GM21825 (cell line): ENCODE results near the gene BCR.
"Not testable (repeated sequence)": the region's sequence is repeated elsewhere in the genome, so short reads cannot be mapped to it uniquely, and the experiment has no call there.

Experiments
- ATAC-seq: cut with Tn5 transposase; IDR thresholded peaks from one replicate; pipeline ENCODE4 v1.9.1; 2021; ENCODE audit warnings: mild to moderate bottlenecking, moderate library complexity; ENCODE audit not compliant: unreplicated experiment

Gene BCR

DNA sequence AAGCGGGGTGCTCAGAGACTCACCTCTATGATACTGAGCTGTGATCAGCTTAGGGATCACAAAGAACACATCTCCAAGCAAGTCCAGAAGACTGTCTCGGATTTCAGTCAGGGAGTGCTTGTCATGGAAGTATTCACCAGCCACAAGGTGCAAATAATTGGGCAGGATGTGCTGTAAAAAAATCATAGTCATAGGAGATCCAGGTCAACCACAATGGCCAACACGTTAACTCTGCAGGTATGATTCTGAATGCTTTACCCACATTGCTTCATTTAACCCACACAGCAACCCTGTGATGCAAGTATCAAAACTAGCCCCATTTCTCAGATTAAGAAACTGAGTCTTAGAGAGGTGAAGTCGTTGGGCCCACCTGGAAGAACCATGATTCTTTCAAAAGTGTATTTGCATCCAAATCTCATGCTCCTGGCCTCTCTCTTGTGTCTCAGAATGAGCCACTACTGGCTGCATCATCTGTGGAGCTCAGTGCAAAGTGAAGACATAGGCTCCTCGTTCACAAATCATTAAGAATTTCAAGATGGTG, 179.3 kb downstream of the BCR start:
- ATAC-seq = no peak

DNA sequence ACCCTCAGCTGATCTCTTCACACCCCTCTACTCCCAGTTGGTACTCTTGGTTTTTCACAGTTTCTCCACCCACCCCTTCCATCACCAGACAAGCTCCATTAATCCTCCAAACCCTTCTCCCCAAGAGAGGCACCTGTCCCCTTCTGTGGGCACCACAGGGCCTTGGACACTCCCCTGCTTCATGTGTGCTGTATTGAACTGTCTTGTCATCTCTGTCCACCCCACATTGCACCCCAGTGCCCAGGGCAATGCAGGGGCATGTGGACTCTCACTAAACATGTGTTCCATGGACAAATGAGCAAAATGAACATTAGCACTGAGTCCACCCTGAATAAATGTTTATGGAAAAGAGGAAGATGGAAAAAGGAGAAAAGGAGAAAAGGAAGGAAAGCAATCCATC, 181.4 kb downstream of the BCR start:
- no peak for ATAC-seq

DNA sequence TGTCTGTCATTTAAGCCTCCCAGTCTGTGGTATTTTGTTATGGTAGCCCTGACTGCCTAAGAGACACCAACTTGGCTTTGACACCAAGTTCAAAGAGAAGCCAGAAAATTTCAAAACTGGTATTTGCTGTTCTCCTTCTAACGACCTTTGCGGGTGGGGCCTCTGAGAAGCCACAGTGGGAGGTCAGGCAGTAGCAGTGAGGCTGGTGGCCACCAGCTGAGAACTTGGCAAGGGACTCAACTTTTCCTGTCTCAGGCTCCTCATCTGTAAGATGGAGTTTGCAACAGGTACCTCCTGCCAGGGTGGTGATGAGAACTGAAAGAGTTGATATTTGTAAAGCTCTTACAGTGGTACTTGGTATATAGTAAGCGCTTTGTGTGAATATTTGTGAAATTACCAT, 183.4 kb downstream of the BCR start:
- no peak for ATAC-seq

DNA sequence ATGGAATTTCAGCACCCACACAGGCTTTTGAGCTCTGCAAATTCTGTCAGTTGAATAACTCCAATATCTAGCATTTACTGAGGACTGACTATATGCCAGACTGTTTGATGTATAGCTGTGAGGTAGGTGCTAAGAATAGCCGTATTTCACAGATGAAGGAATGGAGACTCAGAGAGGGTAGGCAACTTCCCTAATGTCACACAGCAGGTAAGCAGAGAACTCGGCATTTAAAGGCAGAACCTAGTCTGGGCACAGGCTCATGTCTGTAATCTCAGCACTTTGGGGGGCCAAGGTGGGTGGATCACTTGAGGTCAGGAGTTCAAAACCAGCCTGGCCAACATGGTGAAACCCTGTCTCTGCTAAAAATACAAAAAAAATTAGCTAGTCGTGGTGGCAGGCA, 184.1 kb downstream of the BCR start:
- ATAC-seq = no peak

DNA sequence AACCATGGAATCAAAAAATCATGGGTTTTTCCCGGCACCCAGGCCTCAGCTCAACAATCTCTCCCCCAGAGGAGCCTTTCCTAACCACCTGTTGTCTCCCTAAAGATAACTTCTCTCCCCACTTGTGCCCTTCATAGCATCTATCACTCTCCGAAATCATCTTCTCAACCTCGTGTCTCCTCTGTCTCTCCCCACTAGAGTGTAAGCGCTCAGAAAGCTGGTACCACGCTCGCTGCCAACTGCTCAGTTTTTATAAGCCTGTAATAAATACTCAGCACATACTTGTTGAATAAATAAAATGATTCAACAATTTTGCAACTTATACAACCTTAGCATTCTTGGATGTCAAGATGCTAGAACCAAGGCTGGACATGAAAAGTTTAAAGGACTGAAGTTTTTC, 185.2 kb downstream of the BCR start:
- ATAC-seq = no peak

DNA sequence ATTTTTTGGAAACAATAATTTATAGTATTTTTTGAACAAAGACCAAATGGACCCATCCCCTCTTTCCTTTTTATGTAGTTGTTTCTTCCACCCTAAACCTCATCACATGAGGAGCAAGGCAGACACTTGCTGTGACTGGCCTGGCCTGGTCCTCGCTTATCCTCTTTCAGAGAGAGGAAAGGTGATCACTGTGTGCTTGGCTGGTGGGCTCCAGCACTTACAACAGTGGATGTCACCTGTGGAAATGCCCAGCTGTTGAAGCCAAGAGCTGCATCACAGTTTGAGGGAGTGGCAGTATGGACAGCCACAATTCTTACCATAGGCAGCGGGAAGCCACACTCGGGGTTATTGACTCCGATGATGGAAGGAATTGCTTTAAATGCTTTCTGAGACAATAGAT, 185.7 kb downstream of the BCR start:
- ATAC-seq = no peak

DNA sequence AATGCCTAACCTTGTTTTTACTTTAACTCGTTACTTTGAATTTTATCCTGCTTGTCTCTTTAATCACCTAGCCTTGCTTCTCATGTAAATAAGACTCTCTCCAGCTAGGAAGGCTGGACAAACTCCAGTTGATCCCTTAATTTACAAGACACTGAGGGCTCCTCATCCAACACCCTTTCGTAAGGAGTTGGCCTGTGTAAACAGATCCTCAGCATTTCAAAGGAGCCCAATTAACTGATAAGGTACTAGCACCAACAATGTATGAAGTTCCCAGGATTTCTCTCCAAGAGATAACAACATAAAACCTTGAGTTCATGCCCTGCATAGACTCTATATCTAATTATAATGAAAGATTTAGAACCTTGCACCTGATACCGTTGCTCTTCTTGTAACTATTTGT, 186.9 kb downstream of the BCR start:
- not testable (repeated sequence) for ATAC-seq
